Heart right ventricle (tissue), 16 donors: Measurements from ENCODE around the gene USHBP1. TPM values are rescaled to one million over a fixed set of nuclear protein-coding genes. Genes with fewer than 3 reads are reported as not detected.

Experiments used
- ATAC-seq, 8 donors: fragments of 200-7000 bp; cut with Tn5 transposase; one replicate each; pipeline ENCODE4 v1.9.1; 2020; ENCODE audit warnings: mild to moderate bottlenecking in 8 of 8, moderate library complexity in 8 of 8, moderate number of reproducible peaks in 1 of 8
- DNase-seq, 2 donors: peaks; one replicate each; pipeline ENCODE4 v3.0.0-alpha.2; 2020
- H3K27ac ChIP-seq, 10 donors: fragments of 200-600 bp; sonication (generic) in 2 of 10; one replicate each; pipeline versions ENCODE4 v1.5.0 to v1.8.0; 2020 to 2022; ENCODE audit warnings: mild to moderate bottlenecking in 3 of 10
- H3K27me3 ChIP-seq, 7 donors: fragments of 200-600 bp; one replicate each; pipeline ENCODE4 v1.8.0; 2021 to 2022; ENCODE audit warnings: mild to moderate bottlenecking in 2 of 7
- H3K36me3 ChIP-seq, 9 donors: fragments of 200-600 bp; sonication (generic) in 1 of 9; one replicate each; pipeline versions ENCODE4 v1.5.0 to v1.8.0; 2020 to 2022; ENCODE audit warnings: mild to moderate bottlenecking in 2 of 9
- H3K4me1 ChIP-seq, 9 donors: fragments of 200-600 bp; sonication (generic) in 1 of 9; one replicate each; pipeline versions ENCODE4 v1.5.0 to v1.8.0; 2020 to 2022; ENCODE audit warnings: mild to moderate bottlenecking in 4 of 9
- H3K4me3 ChIP-seq, 10 donors: fragments of 200-600 bp; sonication (generic) in 2 of 10; one replicate each; pipeline versions ENCODE4 v1.5.0 to v1.8.0; 2020 to 2022; ENCODE audit warnings: mild to moderate bottlenecking in 7 of 10, moderate library complexity in 2 of 10
- H3K9me3 ChIP-seq, 11 donors: fragments of 200-600 bp in 10 of 11; sonication (generic) in 2 of 11; one replicate each; pipeline versions ENCODE4 v1.5.0 to v1.8.0; 2013 to 2022; ENCODE audit warnings: mild to moderate bottlenecking in 2 of 11, control low read depth in 1 of 11, moderate library complexity in 1 of 11
- WGBS, 2 donors: extraction: QIAGEN DNeasy Blood & Tissue Kit; methylation state at CpG; one replicate each; pipeline ENCODE4 v1.1.7; 2013; ENCODE audit warnings: inconsistent platforms in 1 of 2; 5-methylcytosine and 5-hydroxymethylcytosine counted together
- intact Hi-C, 10 donors: fragments of 100-400 bp; cut with DNase I; formaldehyde crosslinking; loops; one replicate each; pipeline versions ENCODE4 v1.11.1 to v1.14.2; 2022
- polyA plus RNA-seq, 2 donors: library from polyadenylated mRNA; stranded (reverse); fragments of 200-250 nt; gene quantifications; one replicate each; pipeline ENCODE4 v1.2.3, GENCODE V29; 2013
- total RNA-seq, 10 donors: library from RNA; stranded (reverse); fragmentation: NEBNext Ultra II Directional in 3 of 10; extraction: Animal tissue kit (Norgen Biotek cat#: 25700) in 3 of 10; gene quantifications; one replicate each; pipeline versions ENCODE4 v1.2.1 to v1.2.4, GENCODE V29; 2021 to 2023
- TF ChIP-seq, protein P1 (sequence below), 9 donors: fragments of 200-600 bp; sonication (generic) in 2 of 9; IDR thresholded peaks; one replicate each; pipeline versions ENCODE4 v1.5.0 to v1.8.0; 2021 to 2022; ENCODE audit warnings: antibody characterized with exemption in 9 of 9, mild to moderate bottlenecking in 5 of 9, moderate library complexity in 1 of 9
- donor health status: Arrhythmogenic right ventricular cardiomyopathy.
- donor health status: ischemic (EF 13 %, LVEDD 7.1; RV severe dilation, severe dysfunction).
- donor health status: healthy with polysubstance abuse.
- donor health status: DM: no; HTN: yes; CAD: no.
- donor health status: DM: no; HTN: no; CAD: no.
- donor health status: ischemic (EF 25% LVEDD 6.9; RV normal size, moderate dysfunction).
- donor health status: ischemic (EF 25% LVEDD 5.7; RV mildly dilated, moderate dysfunction).
- donor health status: healthy.
- donor health status: DM: yes; HTN: yes; CAD: no.
- donor health status: Ischemic cardiomyopathy.
- donor health status: ischemic (EF 35%, LVEDD 5.7; RV mildly dilated, moderate dysfunction).
- donor health status: nonischemic (EF 11% LVEDD 7.7; RV severe dilation, severe dysfunction).
- donor health status: DM: yes; HTN: yes; CAD: no.
- donor health status: PGD.
- donor health status: ischemic (EF 29% LVEDD 5.4; RV normal size, mild dysfunction).
- donor health status: nonischemic (EF 23%, LVEDD 6.1; RV moderate dilation, normal function).

The USHBP1 gene
- total and polyA plus RNA-seq, 12 donors: 3.4 to 30.9 (median 7.1) TPM

DNA sequence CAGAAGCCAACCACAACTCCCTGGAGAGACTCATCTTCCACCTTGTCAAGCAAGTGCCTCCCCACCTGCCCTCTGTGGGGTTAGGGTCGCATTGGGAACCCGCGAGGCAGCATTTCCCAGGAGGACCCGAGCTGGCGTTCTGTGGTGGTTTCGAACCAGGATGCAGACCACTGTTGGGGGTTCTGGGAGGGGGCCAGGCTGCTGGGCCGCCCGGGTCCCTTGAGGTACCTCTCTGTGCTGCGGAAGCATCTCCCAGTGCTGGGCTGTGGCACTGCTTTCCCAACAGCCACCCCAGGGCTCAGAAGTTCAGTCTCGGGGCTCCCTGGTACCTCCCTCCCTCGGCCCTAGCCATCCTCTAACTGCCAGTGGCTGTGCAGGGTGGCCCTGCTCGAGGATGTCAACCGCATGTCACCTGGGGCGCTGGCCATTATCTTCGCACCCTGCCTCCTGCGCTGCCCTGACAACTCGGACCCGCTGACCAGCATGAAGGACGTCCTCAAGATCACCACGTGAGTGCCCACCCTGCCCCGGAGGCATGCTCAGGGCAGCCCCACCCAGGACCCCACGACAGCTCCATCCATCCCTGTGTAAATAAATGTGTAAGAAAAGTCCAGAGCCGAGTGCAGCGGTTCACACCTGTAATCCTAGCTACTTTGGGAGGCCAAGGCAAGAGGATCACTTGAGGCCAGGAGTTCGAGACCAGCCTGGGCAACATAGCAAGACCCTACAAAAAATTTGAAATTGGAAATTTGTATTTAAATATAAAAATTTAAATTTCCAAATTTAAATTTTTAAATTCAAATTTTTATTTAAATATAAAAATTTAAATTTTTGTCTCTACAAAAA is 57.6 kb downstream of the USHBP1 start:
- H3K4me1 ChIP-seq: no peaks in the 10 kb centered on the region
- no peaks in the 10 kb centered on the region for H3K9me3 ChIP-seq
- H3K27ac ChIP-seq: no peak overlapping the region
- peaks cover 0 to 99% (median 32%) of the 10 kb centered on the region in 9 donors for H3K36me3 ChIP-seq
- no peak for DNase-seq
- no peak for ATAC-seq
- intact Hi-C loops: loop anchor here in 6 of 10 donors (5.0 to 10.0 kb wide), 2 partner anchors 75 to 78 kb away; partner anchors contain the start of gene ANKLE1 (in 6 of the 6)
- no peaks in the 10 kb centered on the region for H3K27me3 ChIP-seq
- TF ChIP-seq, protein P1, sequence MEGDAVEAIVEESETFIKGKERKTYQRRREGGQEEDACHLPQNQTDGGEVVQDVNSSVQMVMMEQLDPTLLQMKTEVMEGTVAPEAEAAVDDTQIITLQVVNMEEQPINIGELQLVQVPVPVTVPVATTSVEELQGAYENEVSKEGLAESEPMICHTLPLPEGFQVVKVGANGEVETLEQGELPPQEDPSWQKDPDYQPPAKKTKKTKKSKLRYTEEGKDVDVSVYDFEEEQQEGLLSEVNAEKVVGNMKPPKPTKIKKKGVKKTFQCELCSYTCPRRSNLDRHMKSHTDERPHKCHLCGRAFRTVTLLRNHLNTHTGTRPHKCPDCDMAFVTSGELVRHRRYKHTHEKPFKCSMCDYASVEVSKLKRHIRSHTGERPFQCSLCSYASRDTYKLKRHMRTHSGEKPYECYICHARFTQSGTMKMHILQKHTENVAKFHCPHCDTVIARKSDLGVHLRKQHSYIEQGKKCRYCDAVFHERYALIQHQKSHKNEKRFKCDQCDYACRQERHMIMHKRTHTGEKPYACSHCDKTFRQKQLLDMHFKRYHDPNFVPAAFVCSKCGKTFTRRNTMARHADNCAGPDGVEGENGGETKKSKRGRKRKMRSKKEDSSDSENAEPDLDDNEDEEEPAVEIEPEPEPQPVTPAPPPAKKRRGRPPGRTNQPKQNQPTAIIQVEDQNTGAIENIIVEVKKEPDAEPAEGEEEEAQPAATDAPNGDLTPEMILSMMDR (IDR thresholded peaks at IDR 0.05): no peak
- WGBS, 2 donors: 94 to 96% methylated on average over 25 of the region's 25 CpGs
- no peak overlapping the region for H3K4me3 ChIP-seq

DNA sequence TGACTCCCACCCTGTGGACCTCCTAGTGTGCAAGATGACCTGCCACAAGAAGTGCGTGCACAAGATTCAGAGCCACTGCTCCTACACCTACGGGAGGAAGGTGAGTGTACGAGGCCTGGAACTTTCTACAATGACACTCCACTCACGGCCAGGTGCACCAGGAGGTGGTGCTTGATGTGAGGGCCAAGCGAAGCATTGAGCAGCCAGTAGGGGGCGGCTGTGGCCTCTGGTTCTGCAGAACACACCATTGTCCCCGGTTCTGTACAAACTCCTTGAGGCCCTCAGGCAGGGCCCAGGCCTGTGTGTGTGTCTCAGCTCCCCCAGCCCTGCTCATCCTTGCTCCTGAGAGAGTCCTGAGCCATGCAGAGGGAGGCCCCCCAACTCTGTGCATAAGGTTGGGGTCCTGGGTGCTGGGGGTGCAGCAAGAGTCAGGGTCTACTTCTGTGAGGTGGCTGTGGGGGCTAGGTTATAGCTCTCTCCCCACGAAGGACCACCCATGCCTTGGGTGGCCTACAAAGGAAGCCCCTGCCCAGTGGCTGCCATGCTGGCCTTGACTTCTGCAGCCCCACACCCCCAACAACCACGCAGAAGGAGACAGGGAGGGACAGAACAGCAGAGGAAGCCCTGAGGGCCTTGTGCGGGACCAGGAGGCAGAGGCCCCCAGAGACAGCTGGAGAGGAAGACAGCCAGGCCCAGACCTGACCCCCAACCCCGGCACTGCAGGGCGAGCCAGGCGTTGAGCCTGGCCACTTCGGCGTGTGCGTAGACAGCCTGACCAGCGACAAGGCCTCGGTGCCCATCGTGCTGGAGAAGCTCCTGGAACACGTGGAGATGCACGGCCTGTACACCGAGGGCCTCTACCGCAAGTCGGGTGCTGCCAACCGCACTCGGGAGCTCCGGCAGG is 59.1 kb downstream of the USHBP1 start:
- peaks cover 0 to 99% (median 35%) of the 10 kb centered on the region in 9 donors for H3K36me3 ChIP-seq
- no peaks in the 10 kb centered on the region for H3K9me3 ChIP-seq
- 83 to 85% methylated on average over 27 of the region's 27 CpGs for WGBS, 2 donors
- H3K4me3 ChIP-seq: no peak overlapping the region
- TF ChIP-seq, protein P1 (IDR thresholded peaks at IDR 0.05): peak; percentile 35 to 74 (median 65)
- ATAC-seq (peak in 7 of 8 donors; percentile 34 to 74 (median 54)), DNase-seq (peak; percentile 37 to 64)
- H3K27me3 ChIP-seq: no peaks in the 10 kb centered on the region
- H3K27ac ChIP-seq: no peak overlapping the region
- no peaks in the 10 kb centered on the region for H3K4me1 ChIP-seq
- intact Hi-C loops: loop anchor here in 8 of 10 donors (2.0 to 10.0 kb wide), 3 partner anchors 77 to 79 kb away; partner anchors contain the start of gene ANKLE1 (in 6 of the 8)

DNA sequence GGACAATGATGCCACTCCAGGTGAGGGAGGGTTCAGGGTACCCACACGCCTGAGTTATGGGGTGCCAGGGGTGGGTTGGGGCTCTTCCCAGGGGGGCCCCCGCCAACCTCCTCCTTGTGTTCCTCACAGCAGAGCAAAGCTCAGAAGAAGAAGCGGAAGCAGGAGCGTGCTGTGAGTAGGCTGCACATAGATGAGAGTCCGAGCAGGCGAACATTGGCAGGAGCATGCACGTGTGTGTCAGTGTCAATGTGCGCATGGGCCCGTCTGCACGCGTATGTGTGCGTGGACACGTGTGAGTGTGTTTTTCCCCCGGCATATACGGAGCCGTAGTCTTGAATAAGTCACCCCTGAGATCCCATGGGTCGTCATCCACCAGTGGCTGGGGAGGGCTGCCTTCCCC is 61.8 kb downstream of the USHBP1 start:
- DNase-seq: no peak
- Histone ChIP-seq H3K9me3 (no peaks in the 10 kb centered on the region), H3K27ac (no peak overlapping the region), H3K4me3 (no peak overlapping the region), H3K27me3 (no peaks in the 10 kb centered on the region), H3K4me1 (no peaks in the 10 kb centered on the region), H3K36me3 (peaks cover 0 to 100% (median 47%) of the 10 kb centered on the region in 9 donors)
- 91 to 92% methylated on average over 17 of the region's 17 CpGs for WGBS, 2 donors
- TF ChIP-seq, protein P1 (IDR thresholded peaks at IDR 0.05): no peak
- intact Hi-C loops: loop anchor here in 2 of 10 donors (10.0 kb wide), 1 partner anchor 82 kb away; the partner anchor contains the start of gene ANKLE1 (in 2 of the 2)
- no peak for ATAC-seq

DNA sequence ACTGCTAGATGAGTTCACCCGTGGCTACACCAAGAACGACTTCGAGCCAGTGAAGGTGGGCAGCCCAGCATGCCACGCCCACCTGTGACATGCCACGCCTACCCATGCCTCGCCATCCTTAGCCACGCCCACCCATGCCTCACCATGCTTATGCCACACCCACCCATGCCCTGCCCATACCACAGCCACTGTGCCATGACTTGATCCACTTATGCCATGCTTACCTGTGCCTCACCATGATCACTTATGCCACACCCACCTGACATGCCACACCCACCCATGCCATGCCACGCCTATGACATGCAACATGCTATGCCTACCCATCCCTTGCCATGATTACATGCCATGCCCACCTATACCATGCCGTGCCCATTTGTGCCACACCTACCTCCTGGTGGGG is 62.3 kb downstream of the USHBP1 start:
- no peaks in the 10 kb centered on the region for H3K9me3 ChIP-seq
- no peak overlapping the region for H3K4me3 ChIP-seq
- no peak for DNase-seq
- TF ChIP-seq, protein P1 (IDR thresholded peaks at IDR 0.05): no peak
- 91 to 92% methylated on average over 9 of the region's 9 CpGs for WGBS, 2 donors
- no peak overlapping the region for H3K27ac ChIP-seq
- H3K27me3 ChIP-seq: no peaks in the 10 kb centered on the region
- no peaks in the 10 kb centered on the region for H3K4me1 ChIP-seq
- no peak for ATAC-seq
- intact Hi-C loops: loop anchor here in 2 of 10 donors (10.0 kb wide), 1 partner anchor 83 kb away; the partner anchor contains the start of gene ANKLE1 (in 2 of the 2)
- peaks cover 0 to 100% (median 51%) of the 10 kb centered on the region in 9 donors for H3K36me3 ChIP-seq
